Measurements from ENCODE around the gene HCFC1. TPM values are rescaled to one million over a fixed set of nuclear protein-coding genes. Genes with fewer than 3 reads are reported as not detected.

HCFC1 gene
- total RNA-seq, 1 experiment from 2014 or later: 137 TPM

GRCh38 chrX:153992180-153992579 lies 20.6 kb upstream of the HCFC1 start:
- no TSS peak for BruUV-seq (replicated peaks)
- intact Hi-C loops (cut with micrococcal nuclease; ENCODE audit: unreplicated experiment): no loop called here
- CTCF ChIA-PET: no interaction called here

DNA sequence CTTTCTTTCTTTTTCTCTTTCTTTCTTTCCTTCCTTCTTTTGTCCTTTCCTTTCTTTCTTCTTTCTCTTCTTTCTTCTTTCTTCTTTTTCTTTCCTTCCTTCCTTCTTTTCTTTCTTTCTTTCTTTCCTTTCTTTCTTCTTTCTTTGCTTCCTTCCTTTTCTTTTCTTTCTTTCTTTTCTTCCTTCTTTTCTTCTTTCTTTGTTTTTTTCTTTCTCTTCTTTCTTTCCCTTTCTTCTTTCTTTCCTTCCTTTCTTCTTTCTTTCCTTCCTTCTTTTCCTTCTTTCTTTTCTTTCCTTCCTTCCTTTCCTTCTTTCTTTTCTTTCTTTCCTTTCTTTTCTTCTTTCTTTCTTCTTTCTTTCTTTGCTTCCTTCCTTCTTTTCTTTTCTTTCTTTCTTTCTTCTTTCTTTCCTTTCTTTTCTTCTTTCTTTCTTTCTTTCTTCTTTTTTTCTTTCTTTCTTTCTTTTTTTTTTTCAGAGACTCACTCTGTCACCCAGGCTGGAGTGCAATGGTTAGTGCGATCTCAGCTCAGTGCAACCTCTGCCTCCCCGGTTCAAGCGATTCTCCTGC lies 19.5 kb upstream of the HCFC1 start:
- no peak for DNase-seq (ENCODE audit: low spot score)
- no peaks in the 10 kb centered on the region for H3K36me3 ChIP-seq (ENCODE audit: insufficient read depth, low read length, poor library complexity, severe bottlenecking)
- H3K4me1 ChIP-seq (ENCODE audit: insufficient read depth, low read length, poor library complexity, severe bottlenecking): no peaks in the 10 kb centered on the region
- BruUV-seq (replicated peaks): no TSS peak
- no peak overlapping the region for H3K27ac ChIP-seq (ENCODE audit: low read depth, low read length, poor library complexity, severe bottlenecking)
- intact Hi-C loops (cut with micrococcal nuclease; ENCODE audit: unreplicated experiment): no loop called here
- no peaks in the 10 kb centered on the region for H3K27me3 ChIP-seq (replicated peaks; ENCODE audit: insufficient read depth, low read depth, low read length, poor library complexity)
- no peak overlapping the region for H3K4me3 ChIP-seq (ENCODE audit: low read depth, low read length, poor library complexity, severe bottlenecking)
- no peaks in the 10 kb centered on the region for H3K9me3 ChIP-seq (ENCODE audit: low read depth, low read length, poor library complexity, severe bottlenecking)
- TF ChIP-seq, protein P1, sequence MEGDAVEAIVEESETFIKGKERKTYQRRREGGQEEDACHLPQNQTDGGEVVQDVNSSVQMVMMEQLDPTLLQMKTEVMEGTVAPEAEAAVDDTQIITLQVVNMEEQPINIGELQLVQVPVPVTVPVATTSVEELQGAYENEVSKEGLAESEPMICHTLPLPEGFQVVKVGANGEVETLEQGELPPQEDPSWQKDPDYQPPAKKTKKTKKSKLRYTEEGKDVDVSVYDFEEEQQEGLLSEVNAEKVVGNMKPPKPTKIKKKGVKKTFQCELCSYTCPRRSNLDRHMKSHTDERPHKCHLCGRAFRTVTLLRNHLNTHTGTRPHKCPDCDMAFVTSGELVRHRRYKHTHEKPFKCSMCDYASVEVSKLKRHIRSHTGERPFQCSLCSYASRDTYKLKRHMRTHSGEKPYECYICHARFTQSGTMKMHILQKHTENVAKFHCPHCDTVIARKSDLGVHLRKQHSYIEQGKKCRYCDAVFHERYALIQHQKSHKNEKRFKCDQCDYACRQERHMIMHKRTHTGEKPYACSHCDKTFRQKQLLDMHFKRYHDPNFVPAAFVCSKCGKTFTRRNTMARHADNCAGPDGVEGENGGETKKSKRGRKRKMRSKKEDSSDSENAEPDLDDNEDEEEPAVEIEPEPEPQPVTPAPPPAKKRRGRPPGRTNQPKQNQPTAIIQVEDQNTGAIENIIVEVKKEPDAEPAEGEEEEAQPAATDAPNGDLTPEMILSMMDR (conservative IDR thresholded peaks at IDR 0.05; ENCODE audit: low read depth, low read length): no peak
- no peak for TF ChIP-seq EZH2 (IDR thresholded peaks at IDR 0.05; ENCODE audit: borderline replicate concordance, low read depth, low read length, poor library complexity, severe bottlenecking)
- POLR2A ChIA-PET (ENCODE audit: low non-redundant PET): no interaction called here
- CTCF ChIA-PET: no interaction called here

More at GRCh38 chrX:153992180-153992579, 20.6 kb upstream of the HCFC1 start:
- POLR2A ChIA-PET (ENCODE audit: low non-redundant PET): no interaction called here
- no peaks in the 10 kb centered on the region for H3K4me1 ChIP-seq (ENCODE audit: insufficient read depth, low read length, poor library complexity, severe bottlenecking)
- TF ChIP-seq EZH2 (IDR thresholded peaks at IDR 0.05; ENCODE audit: borderline replicate concordance, low read depth, low read length, poor library complexity, severe bottlenecking): no peak
- TF ChIP-seq, protein P1 (conservative IDR thresholded peaks at IDR 0.05; ENCODE audit: low read depth, low read length): no peak
- no peak overlapping the region for H3K27ac ChIP-seq (ENCODE audit: low read depth, low read length, poor library complexity, severe bottlenecking)
- H3K4me3 ChIP-seq (ENCODE audit: low read depth, low read length, poor library complexity, severe bottlenecking): no peak overlapping the region
- no peak for DNase-seq (ENCODE audit: low spot score)
- H3K27me3 ChIP-seq (replicated peaks; ENCODE audit: insufficient read depth, low read depth, low read length, poor library complexity): peaks cover 4% of the 10 kb centered on the region
- H3K9me3 ChIP-seq (ENCODE audit: low read depth, low read length, poor library complexity, severe bottlenecking): no peaks in the 10 kb centered on the region
- no peaks in the 10 kb centered on the region for H3K36me3 ChIP-seq (ENCODE audit: insufficient read depth, low read length, poor library complexity, severe bottlenecking)

- Histone ChIP-seq H3K27ac (ENCODE audit: low read depth, low read length, poor library complexity, severe bottlenecking) (no peak overlapping the region), H3K9me3 (ENCODE audit: low read depth, low read length, poor library complexity, severe bottlenecking) (no peaks in the 10 kb centered on the region), H3K27me3 (replicated peaks; ENCODE audit: insufficient read depth, low read depth, low read length, poor library complexity) (no peaks in the 10 kb centered on the region), H3K4me3 (ENCODE audit: low read depth, low read length, poor library complexity, severe bottlenecking) (no peak overlapping the region), H3K4me1 (ENCODE audit: insufficient read depth, low read length, poor library complexity, severe bottlenecking) (no peaks in the 10 kb centered on the region), H3K36me3 (ENCODE audit: insufficient read depth, low read length, poor library complexity, severe bottlenecking) (no peaks in the 10 kb centered on the region)
- TF ChIP-seq, protein P1 (conservative IDR thresholded peaks at IDR 0.05; ENCODE audit: low read depth, low read length): no peak
- TF ChIP-seq EZH2 (IDR thresholded peaks at IDR 0.05; ENCODE audit: borderline replicate concordance, low read depth, low read length, poor library complexity, severe bottlenecking): no peak
- CTCF ChIA-PET: interaction anchor here (0.6 kb wide), 1 partner anchor 321 kb away, joined by 4 read pairs; no protein-coding TSS in a partner anchor
- no TSS peak for BruUV-seq (replicated peaks)
- POLR2A ChIA-PET (ENCODE audit: low non-redundant PET): no interaction called here
- intact Hi-C loops (cut with micrococcal nuclease; ENCODE audit: unreplicated experiment): no loop called here
- DNase-seq (ENCODE audit: low spot score): no peak
Observed at GRCh38 chrX:153989973-153990655, 18.5 kb upstream of the HCFC1 start.
